PFSK-1 (cell line): ENCODE results near the gene GBA3.

Experiments
- POLR2AphosphoS5 ChIP-seq: IDR thresholded peaks from 2 replicates; pipeline ENCODE4 v1.6.1; 2012; ENCODE audit warnings: low read depth, mild to moderate bottlenecking, control low read depth, low read length, moderate library complexity
- REST ChIP-seq, 2 experiments: IDR thresholded peaks; 2 replicates each; pipeline versions ENCODE4 v1.6.1 to v1.8.0; 2011 to 2012; ENCODE audit warnings: low read depth in 2 of 2, low read length in 2 of 2, control low read depth in 1 of 2, inconsistent platforms in 1 of 2, mild to moderate bottlenecking in 1 of 2, moderate library complexity in 1 of 2; ENCODE audit not compliant: insufficient read depth in 1 of 2
- SIN3A ChIP-seq: IDR thresholded peaks from 2 replicates; pipeline ENCODE4 v1.6.1; 2012; ENCODE audit warnings: mild to moderate bottlenecking, low read length, moderate library complexity, borderline replicate concordance; ENCODE audit not compliant: insufficient read depth

GRCh38 chr4:22736912-22737311 is 44.2 kb downstream of the GBA3 start:
- TF ChIP-seq REST (IDR thresholded peaks at IDR 0.05; ENCODE audit: insufficient read depth in 1 of 2, low read depth in 2 of 2, low read length in 2 of 2), result no peak
- TF ChIP-seq SIN3A, result no peak
- TF ChIP-seq POLR2AphosphoS5, result no peak
